Astrocyte of the cerebellum (primary cell): ENCODE measurements around the gene PLPP3.
"Not testable (repeated sequence)": the region's sequence is repeated elsewhere in the genome, so short reads cannot be mapped to it uniquely, and the experiment has no call there.

Experiments
- DNase-seq: peaks from one replicate; pipeline ENCODE4 v3.0.0-alpha.2; 2011; ENCODE audit warnings: low read depth
- H3K4me3 ChIP-seq: 2 replicates; pipeline ENCODE4 v1.5.1; 2011; ENCODE audit warnings: mild to moderate bottlenecking, low read depth, low read length, moderate library complexity
- in situ Hi-C: cut with HindIII; loops from 2 replicates; pipeline ENCODE4 v1.10.0; 2017; ENCODE audit warnings: low sequenced_read_pairs
- TF ChIP-seq, protein P1 (sequence below): IDR thresholded peaks from 2 replicates; pipeline ENCODE4 v1.5.1; 2012; ENCODE audit warnings: low read length, low read depth, moderate library complexity, mild to moderate bottlenecking; ENCODE audit errors: missing control alignments

Gene PLPP3

DNA sequence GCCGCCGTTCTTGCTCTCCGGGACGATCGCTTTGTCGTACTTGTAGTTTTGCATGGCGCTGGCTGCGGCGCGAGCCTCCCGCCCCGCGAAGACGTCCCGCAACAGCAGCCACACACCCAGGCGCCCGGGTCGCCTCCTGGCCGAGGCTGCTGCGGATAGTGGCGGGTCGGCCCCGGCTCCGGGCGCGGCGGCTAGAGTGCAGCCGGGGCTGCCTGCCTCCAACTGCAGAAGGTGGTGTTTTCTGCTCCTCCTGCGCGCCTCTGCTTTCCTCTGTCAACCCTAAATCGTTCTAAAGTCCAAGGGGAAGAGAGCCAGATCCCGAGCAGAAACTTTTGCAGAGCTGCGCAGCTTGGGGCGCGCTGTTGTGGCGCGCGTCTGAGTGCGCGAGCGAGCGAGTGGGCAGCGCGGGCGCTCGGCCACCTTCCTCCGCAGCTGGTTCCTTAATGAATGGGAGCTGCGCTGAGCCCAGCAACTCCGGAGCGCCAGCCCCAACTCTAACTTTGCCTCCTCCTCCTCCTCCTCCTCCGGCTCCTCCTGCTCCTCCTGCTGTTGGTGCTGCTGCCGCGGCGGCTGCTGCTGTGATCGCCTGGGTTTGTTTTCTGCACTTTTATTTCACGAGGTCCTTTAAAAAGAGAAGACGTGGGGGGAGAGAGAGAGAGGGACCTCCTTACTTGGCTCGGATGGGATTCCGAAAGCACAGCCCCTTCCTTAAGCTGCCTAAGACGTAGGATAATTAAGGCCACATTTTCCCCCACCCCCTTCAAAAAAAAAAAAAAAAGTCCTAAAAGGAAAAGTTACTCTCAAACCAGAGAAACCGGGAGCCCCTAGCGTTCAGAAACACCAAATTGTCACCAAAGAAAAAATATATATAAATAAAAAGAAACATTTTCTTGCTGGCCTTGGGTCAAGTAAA is at the start of gene PLPP3:
PLPP3 (minus strand) TSS at position 601 of the 913 bp plus-strand sequence; CDS start at position 54, 547 bp downstream.
- TF ChIP-seq, protein P1, sequence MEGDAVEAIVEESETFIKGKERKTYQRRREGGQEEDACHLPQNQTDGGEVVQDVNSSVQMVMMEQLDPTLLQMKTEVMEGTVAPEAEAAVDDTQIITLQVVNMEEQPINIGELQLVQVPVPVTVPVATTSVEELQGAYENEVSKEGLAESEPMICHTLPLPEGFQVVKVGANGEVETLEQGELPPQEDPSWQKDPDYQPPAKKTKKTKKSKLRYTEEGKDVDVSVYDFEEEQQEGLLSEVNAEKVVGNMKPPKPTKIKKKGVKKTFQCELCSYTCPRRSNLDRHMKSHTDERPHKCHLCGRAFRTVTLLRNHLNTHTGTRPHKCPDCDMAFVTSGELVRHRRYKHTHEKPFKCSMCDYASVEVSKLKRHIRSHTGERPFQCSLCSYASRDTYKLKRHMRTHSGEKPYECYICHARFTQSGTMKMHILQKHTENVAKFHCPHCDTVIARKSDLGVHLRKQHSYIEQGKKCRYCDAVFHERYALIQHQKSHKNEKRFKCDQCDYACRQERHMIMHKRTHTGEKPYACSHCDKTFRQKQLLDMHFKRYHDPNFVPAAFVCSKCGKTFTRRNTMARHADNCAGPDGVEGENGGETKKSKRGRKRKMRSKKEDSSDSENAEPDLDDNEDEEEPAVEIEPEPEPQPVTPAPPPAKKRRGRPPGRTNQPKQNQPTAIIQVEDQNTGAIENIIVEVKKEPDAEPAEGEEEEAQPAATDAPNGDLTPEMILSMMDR = peak; percentile 59
- DNase-seq = peak; percentile 91
- in situ Hi-C loops = loop anchor here (25.0 kb wide), 1 partner anchor 1442 kb away; no protein-coding TSS in a partner anchor
- H3K4me3 ChIP-seq = peak within 1 kb of the TSS; percentile 88

DNA sequence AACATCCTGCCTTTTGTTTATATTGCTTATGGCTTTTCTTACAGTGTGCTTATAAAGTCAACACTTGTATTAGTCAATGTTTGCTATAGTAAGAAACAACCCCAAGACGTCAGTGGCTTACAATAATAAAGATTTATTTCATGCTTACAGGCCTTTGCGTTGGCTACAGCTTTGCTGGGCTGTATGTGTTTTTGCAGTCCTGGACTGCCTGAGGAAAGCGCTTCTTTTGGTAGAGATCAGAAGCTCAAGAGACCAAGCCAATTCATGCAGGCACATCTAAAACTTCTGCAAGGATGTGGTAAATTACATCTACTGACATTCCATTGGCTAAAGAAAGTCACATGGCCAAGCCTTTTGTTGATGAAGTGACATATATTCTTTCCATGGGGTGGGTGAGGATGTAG is 48.3 kb upstream of the PLPP3 start:
- TF ChIP-seq, protein P1 = no peak
- H3K4me3 ChIP-seq = no peak overlapping the region
- in situ Hi-C loops = no loop called here
- DNase-seq = no peak

DNA sequence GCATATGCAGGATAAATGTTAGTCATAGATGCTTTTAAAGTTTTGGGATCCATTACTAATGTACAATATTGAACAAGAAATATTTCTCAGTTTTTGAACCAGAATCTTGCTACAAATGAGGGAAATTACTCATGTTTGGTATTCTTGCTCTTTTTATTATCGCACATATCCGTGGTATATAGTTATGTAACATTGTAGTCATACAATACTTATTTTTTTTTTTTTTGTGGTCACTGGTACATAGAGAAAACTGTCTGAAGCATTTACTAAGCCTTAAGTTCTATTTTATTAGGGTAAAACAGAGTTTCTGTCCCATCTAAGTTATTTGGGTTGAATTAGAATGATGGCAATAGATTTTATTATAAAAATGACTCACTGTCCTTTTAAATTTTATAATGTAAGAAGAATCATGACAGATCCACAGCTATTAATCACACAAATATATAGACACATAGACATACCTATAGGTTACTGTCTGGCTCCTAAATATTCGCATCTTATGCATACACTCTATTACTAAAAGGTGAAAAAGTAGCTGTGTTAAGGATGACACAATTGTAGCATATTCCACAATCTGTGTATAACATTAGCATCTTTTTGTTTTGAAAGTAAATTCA is 47.8 kb upstream of the PLPP3 start:
- in situ Hi-C loops = no loop called here
- TF ChIP-seq, protein P1 = no peak
- H3K4me3 ChIP-seq = no peak overlapping the region
- DNase-seq = no peak

DNA sequence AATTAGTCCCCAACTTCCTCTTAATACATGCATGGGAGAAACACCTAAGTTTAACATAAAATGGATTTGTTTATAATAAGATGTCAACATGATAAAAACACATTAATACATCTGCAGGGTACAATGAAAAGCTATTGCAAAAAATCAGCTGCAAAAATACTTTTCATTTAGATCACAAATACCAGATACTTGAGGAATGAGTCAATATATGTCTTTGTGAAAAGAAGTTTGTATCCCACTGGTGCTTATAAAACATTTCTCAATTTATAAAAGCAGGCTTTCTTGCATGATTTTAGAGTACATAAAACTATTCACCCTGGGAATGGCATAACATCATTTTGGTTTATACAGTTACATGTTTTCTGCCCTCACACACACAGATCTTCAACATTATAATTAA is 47.2 kb upstream of the PLPP3 start:
- H3K4me3 ChIP-seq = no peak overlapping the region
- DNase-seq = no peak
- in situ Hi-C loops = no loop called here
- TF ChIP-seq, protein P1 = no peak

DNA sequence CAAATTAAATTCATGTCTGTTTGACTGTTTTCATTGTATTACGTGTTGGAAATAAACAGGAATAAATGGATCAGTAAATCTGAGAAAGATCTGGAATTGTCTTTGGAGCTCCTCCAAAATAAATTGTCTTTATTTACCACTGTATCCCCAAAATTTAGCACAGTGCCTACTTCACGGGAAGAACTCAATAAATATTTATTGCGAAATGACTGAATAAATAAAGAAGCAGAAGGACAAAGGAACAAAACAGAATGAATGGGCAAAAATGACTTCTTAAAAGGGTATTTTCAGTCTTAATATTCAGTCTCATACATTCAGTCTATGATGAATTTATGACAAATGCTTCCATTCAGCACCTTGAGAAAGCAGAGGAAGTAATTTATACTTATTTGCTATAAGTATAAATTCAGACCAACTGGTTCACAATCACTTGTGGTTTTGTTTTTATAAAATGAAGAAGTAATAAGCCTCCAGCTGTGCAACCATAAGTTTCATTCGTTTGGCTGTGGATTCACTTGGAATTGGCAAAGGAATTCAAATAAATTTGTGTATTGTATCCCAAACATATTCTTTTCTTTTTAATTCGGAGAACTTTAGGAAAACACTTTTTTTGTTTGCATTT is 46.6 kb upstream of the PLPP3 start:
- TF ChIP-seq, protein P1 = no peak
- no peak for DNase-seq
- in situ Hi-C loops = no loop called here
- no peak overlapping the region for H3K4me3 ChIP-seq

DNA sequence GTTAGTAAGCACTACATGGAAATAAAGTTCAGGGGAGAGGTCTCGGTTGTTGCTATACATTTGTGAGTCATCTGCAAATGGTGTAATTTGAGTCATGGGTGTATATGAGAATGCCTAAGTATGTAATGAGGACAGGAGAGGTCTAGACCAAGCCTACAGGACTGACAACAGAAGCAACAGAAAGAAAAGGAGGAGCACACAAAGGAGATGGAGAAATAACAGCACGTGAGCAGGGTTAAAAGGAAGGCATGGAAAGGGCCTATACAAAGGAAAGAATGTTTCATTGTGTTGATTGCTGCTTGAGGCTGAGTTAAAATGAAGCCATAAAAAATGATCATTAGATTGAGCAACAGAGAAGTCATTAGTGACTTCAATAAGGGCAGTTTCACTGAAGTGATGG is 37.8 kb upstream of the PLPP3 start:
- H3K4me3 ChIP-seq = no peak overlapping the region
- in situ Hi-C loops = no loop called here
- DNase-seq = no peak
- TF ChIP-seq, protein P1 = no peak

DNA sequence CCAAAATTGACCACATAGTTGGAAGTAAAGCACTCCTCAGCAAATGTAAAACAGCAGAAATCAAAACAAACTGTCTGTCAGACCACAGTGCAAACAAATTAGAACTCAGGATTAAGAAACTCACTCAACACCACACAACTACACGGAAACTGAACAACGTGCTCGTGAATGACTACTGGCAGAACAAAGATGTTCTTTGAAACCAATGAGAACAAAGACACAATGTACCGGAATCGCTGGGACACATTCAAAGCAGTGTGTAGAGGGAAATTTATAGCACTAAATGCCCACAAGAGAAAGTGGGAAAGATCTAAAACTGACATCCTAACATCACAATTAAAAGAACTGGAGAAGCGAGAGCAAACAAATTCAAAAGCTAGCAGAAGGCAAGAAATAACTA is 31.4 kb upstream of the PLPP3 start:
- in situ Hi-C loops, H3K4me3 ChIP-seq, DNase-seq: not testable (repeated sequence)

DNA sequence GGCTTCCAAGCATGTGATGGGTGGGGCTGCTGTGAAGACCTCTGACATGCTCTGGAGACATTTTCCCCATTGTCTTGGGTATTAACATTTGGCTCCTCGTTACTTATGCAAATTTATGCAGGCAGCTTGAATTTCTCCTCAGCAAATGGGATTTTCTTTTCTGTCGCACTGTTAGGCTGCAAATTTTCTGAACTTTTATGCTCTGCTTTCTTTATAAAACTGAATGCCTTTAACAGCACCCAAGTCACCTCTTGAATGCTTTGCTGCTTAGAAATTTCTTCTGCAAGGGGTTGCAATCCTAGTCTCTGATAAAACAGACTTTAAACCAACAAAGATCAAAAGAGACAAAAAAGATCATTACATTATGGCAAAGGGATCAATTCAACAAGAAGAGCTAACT is 30.7 kb upstream of the PLPP3 start:
- in situ Hi-C loops, DNase-seq, H3K4me3 ChIP-seq: not testable (repeated sequence)

DNA sequence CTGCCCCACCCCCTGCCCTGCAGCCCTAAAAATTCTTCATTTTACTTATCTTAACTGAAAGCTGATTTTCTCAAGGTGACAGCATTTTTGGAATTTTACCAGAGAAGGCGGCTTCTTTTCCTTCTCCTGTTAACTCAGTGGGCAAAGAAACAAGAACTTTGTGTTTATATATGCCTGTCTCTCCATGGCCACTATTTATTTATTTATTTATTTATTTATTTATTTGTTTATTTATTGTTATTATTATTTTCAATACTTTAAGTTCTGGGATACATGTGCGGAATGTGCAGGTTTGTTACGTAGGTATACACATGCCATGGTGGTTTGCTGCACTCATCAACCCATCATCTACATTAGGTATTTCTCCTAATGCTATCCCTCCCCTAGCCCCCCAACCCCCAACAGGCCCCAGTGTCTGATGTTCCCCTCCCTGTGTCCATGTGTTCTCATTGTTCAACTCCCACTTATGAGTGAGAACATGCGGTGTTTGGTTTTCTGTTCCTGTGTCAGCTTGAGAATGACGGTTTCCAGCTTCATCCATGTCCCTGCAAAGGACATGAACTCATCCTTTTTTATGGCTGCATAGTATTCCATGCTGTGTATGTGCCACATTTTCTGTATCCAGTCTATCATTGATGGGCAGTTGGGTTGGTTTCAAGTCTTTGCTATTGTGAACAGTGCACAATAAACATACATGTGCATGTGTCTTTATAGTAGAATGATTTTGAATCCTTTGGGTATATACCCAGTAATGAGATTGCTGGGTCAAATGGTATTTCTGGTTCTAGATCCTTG is 16.2 kb upstream of the PLPP3 start:
- in situ Hi-C loops = loop anchor here (25.0 kb wide), 1 partner anchor 1458 kb away; no protein-coding TSS in a partner anchor
- DNase-seq, H3K4me3 ChIP-seq: not testable (repeated sequence)
